NCI-H345 (cell line): ENCODE measurements around the gene WFDC1.
A peak's percentile ranks its signal among the peaks of the same experiment; 100 is the strongest.

Source experiments
- DNase-seq: peaks from one replicate; lab custom pipeline; 2025; lab: John Stamatoyannopoulos, UW

Gene WFDC1

DNA sequence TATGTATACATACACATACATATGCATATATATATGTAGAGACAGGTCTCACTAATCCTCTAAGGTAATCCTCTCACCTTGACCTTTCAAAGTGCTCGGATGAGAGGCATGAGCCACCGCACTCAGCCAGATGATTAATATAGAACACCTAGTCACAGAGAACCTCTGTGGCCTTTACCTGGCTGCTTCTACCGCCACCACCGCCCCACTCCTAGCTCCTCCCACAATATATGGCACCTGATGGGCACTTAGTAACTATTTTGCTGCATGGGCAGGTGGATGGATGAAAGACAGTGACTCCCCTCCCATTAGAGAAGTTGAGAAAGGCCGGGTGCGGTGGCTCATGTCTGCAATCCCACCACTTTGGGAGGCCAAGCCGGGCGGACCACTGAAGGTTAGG, 57.0 kb downstream of the WFDC1 start:
- DNase-seq, result no peak

DNA sequence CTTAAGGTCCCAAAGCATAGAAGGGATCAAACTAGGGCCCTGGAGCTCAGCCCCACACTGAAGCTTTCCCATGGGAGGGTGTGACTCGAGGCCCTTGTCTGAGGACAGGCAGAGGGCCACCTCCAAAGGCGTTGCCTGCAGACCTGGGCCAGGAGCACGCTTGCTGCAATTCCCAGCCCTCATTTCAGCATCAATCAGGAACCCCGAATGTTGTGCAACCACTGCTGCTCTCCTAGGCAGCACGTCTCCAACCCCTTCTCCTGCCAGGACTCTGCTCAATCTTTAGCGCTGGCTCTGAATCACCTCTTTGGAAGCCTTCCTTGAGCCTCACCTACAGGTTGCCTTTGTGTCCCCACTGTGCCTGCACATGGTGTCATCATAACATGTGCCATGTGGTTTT, 59.6 kb downstream of the WFDC1 start:
- DNase-seq, result no peak

DNA sequence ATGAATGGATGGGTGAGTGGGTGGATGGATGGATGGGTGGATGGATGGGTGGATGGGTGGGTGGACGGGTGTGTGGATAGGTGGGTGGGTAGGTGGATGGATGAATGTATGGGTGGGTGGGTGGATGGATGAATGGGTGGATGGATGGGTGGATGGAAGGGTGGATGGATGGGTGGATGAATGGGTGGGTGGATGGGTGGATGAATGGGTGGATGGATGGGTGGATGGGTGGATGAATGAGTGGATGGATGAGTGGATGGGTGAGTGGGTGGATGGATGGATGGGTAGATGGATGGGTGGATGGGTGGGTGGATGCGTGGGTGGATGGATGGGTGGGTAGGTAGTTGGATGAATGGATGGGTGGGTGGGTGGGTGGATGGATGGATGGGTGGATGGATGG, 60.5 kb downstream of the WFDC1 start:
- DNase-seq, result no peak

DNA sequence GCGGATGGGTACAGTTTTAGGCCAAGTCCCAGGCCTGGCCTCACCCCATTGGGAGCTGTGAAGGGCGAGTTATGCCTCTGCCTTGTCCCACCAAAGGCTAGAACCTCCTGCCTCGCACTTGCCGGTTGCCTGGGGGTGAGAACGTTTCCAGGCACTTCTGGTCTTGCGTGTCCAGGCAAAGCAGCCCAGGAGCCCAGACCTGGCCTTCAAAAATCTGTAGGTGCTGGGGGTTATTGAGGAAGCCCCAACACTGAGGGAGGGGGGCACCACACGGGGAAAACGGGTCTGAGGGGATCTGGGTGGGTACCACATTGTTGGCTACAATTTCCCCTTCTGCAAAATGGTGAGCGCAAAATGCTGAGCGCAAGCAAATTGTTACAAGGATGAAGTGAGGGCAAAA, 61.5 kb downstream of the WFDC1 start:
- DNase-seq, result no peak

DNA sequence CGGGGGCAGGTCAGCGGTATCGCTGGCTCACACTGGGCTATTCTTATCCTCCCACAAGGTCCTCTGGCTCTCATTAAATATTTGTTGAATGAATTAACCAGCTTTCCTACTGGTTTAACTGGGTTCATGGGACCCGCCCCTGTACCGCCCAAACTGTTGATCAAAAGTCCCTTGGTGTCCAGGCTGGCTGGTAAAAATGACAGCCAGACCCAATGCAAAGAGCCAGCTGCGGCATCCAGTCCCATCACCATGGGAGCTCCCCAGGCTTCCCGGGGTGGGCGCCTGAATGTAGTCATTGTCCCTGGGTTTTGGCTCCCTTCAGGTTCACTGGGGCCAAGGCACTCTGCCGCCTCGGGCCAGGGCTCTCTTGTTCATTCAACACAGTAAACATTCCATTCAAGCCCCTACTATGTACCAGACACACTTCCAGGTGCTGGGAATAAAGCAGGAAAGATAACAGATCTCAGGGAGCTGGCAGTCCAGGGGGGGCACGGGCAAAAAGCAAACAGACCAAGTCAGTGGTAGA, 62.0 kb downstream of the WFDC1 start:
- DNase-seq, result peak; percentile 42

DNA sequence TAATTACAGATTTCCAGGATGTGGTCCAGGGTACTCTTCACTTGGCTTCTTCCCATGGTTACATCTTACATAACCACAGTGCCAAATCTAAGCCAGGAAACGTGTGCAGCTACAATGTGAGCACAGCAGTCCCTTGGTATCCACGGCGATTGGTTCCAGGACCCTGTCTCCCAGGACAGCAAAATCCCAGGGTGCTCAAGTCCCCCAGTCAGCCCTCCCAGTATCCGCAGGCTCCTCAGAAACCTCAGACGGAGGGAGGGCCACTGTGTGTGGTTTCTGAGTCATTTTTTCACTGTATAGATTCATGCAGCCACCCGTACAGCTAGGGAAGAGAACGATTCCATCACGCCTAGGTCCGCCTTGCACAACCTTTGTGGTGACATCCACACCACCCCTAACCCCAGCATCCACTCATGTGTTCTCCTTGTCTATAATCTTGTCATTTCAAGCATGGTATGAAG, 62.5 kb downstream of the WFDC1 start:
- DNase-seq, result no peak

DNA sequence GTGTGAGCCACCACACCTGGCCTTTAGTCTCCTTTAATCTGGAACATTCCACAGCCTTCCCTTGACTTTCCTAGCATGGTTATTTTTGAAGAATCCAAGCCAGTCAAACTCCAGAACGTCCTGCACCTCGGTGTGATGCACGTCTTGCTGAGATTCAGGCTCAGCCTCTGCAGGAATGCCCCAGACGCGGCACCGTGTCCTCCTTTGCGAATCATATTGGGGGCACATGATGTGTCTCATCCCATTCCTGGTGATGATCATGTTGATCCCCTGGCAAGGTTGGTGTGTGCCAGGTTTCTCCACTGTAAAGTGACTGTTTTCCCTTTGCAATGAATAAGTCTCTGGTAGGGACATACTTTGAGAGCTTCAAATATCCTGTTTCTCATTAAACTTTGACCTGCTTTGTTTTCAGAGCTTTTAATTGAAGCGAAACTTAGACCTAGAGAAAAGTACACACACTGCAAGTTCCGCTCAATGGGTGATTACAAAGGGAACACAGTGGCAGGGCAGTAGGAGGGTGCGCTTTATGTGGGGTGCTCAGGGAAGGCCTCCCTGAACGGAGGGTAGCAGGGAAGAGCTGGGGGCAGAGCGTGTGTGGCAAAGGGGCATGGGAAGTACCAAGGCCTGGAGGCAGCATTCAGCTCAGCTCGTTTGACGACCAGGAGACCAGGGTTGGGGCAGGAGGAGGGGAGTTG, 64.1 kb downstream of the WFDC1 start:
- no peak for DNase-seq

DNA sequence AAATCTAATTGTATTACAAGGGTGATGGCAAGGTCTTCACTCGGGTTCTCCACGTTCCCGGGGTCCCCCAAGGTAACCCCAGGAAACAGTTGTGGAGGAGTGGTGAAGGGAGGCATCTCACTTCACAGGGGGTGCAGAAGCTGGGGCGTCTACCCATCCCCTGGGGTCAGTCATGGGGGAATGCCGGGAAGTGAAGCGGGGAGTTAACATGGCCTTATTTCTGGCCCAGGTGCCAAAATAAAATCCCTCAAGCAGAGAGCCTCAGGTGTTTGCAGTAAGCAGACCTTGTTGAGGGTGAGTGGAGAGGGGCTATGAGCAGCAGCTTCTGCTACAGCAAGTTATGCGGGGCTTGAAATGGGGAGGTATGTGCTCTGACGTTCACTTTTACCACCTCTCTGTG, 64.6 kb downstream of the WFDC1 start:
- no peak for DNase-seq

DNA sequence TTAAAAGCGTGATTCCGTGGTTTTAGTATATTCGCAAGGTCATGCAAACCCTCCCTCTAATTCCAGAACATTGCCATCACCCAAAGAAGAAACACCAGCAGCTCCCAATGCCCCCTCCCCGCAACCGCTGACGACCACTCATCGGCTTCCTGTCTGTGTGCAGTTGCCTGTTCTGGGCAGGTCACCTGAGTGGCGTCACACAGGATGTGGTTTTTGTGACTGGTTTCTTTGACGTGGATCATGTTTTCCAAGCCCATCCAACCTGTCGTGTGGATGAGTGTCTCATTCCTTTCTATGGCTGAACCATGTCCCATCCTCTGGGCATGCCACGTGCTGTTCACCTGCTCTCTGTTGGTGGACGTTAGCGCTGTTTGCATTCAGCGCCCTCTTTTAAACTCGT, 65.5 kb downstream of the WFDC1 start:
- no peak for DNase-seq

DNA sequence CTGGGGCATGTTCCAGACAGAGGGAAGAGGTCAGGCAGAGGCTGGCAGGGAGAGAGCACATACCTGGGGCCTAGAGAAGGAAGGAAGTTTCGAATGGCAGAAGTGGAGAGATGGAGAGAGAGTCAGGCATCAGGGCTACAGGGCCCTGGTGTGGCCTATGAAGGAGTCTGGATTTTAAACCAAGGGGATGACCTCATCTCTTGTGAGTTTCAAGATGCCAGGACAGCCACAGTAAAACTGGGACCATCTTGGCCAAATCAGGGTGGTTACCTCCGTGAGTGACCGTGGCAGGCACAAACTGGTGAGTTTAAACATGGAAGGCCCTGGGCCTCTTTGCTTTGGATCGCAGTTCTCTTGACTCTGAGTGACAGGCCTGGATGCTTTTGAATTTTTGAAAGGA, 66.1 kb downstream of the WFDC1 start:
- DNase-seq, result no peak

DNA sequence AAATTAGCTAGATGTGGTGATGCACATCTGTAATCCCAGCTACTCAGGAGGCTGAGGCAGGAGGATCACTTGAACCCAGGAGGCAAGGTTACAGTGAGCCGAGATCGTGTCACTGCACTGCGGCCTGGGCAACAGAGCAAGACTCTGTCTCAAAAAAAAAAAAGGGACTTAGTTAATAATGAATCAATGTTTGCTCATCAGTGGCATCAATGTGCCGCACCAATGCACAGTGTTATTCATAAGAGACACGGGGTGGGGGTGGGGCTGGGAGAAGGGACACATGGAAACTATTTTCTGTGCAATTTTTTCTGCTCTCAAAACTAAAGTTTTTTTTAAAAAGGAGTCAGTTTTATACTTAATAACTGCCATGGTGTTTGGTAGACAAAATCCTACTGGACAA, 66.9 kb downstream of the WFDC1 start:
- no peak for DNase-seq

DNA sequence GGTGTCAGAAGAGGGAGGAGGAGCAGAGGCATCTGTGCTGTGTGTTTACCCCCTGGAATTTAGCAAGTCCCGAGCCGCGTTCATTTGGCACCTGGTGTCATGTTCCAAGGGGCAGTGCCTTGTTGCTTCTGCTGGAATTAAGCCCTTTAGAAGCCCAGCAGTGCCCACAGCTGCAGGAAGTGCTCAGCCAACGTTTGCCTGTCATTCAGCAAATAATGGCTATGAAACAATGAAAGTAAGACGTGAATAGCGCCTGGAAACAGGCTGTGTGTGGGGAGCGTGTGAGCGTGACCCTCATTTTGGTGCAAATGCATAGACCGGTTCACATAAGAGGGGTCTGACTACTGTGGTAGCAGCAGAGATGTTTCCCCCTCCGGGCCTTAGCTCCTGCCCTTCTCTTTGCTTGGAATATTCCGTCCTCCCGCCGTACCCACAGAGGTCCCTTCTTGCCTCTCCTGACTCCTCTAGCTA, 67.8 kb downstream of the WFDC1 start:
- peak; percentile 43 for DNase-seq

DNA sequence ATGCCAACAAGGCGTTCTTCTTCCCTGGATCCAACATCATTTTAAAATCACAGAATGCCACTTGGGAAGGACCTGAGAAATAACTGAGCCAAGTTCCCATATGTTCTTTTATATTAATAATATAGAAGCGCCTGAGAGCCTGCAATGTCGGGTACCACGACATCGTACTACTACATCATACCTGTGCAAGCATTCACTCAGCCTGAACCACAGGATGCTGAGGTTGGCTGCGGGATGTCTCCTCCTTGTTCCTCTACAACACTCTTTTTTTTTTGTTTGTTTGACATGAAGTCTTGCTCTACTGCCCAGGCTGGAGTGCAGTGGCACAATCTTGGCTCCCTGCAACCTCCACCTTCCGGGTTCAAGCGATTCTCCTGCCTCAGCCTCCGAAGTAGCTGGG, 71.5 kb downstream of the WFDC1 start:
- no peak for DNase-seq

DNA sequence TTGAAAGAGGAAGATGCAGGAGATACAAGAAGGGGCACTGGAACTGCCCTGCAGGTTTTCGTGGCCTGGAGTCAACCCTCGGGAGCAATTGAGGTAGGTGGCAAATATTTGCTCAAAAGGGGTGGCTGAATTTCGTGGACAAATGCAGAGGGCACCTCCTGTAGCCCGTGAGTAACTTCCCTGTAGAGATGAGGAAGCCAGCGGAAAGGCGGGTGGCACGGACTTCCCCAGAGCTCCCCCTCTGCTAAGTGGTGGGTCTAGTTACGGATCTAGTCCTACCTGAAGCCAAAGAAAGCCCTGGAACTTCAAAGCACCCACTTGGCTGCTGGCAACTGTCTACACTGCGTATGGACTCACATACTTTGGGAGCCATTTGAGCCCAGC, 72.6 kb downstream of the WFDC1 start:
- DNase-seq, result no peak

DNA sequence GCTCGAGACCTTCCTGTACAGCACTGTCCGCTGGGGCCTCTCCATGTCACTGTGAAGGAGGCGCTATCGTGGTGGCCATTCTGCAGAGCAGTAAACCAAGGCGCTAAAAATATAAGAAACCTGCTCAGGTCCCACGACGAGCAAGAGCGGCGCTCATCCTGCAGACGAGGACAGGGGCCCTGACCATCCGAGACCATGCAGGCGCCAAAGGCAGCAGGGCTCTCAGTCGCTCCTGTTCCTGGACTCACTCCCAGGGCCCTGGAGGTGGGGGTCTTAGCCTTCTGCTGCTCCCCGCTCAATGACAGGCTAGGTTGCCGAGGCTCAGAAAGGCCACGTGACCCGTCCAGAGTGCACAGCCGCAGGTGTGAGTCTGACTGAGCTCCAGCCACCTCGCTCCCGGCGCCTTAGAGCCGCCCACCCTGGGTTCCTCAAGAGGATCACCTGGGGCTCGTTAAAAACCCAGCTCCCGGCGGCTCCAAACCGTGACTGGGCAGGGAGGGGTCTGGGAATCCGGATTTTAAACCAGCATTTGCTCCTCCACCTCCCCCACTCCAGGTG, 73.2 kb downstream of the WFDC1 start:
- DNase-seq, result peak; percentile 42

DNA sequence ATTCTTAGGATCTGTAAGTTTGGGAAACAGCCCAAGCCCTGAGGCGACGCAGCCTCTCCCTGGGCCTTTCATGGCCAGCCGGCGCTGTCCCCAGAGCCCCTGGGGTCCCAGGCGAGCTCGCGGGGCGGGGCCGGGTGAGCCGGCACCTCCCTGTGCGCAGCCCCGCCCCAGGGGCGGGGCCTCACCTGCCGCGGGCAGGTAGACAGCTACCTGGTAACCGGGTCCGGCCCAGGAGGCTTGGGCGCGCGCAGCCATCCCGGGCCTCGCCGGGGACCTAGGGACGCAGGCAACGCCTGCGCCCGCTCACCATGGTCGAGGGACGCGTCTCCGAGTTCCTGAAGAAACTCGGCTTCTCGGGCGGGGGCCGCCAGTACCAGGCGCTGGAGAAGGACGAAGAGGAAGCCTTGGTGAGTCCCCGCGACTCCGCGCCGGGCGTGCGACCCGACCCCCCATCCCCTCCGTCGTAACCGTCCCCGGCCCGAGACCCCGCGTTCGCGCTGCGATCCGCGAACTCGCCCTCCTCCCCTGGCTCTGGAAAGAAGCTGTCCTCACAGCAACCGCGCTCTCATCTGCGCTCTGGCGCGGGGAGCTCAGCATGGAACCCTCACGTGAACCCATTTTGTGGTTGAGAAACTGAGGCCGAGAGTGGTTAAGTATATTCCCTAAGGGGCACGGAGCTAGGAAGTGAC, 73.8 kb downstream of the WFDC1 start, which contains the start of gene ATP2C2:
Gene ATP2C2, plus strand, starts transcription at position 231 of the 689 bp plus-strand sequence. Its CDS starts 78 bp downstream, at position 309.
- DNase-seq, result peak; percentile 42

DNA sequence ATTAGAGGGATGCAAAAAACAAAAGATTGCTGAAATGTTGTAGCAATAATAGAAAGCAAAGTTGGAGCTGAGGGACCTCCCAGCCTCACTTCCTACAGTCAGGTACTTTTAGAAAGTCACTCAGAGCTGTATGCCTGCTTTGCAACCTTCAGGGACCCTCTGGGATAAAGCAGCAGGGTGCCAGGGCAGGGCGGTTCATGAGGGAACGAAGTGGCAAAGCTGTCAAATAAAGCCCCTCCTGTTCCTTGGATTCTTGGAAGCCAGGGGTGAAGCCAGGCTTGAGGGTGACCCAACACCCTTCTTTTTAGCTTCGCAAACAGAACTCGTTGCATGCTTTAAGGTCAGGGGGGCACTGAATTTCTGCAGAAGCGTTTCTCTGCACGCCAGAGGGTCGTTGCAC, 74.4 kb downstream of the WFDC1 start:
- DNase-seq, result no peak

DNA sequence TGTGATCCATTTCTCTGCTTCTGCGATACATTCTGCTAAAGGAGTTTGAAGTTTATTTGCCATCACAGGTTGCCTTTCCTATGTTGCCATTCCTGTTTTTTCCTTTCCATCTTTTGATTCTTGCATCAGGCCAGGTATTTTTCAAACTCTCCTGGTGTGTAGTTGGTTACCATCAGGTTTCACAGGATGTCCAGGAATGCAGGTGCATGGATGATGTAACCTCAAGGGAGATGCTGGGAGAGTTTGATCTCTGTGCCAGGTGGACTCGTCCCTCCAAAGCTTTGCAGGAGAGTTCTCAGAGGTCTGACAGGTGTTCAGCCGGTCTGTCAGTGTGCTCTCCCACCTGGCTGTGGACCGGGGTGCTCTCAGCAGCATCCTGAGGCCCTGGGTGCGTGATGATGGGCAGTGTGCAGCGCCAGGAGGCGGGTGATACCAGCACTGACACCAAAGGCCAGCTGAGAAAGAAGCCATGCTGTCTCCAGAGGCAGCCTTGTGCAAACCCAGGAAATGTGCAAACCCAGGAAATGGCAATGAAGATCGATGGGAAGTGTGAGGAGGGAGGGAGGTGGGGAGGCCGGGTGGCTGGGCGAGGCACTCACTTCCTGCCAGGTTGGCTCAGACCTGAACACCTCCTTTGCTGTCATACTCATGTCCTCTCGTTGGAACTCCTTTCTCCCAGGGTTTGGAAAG, 75.4 kb downstream of the WFDC1 start:
- DNase-seq, result no peak

DNA sequence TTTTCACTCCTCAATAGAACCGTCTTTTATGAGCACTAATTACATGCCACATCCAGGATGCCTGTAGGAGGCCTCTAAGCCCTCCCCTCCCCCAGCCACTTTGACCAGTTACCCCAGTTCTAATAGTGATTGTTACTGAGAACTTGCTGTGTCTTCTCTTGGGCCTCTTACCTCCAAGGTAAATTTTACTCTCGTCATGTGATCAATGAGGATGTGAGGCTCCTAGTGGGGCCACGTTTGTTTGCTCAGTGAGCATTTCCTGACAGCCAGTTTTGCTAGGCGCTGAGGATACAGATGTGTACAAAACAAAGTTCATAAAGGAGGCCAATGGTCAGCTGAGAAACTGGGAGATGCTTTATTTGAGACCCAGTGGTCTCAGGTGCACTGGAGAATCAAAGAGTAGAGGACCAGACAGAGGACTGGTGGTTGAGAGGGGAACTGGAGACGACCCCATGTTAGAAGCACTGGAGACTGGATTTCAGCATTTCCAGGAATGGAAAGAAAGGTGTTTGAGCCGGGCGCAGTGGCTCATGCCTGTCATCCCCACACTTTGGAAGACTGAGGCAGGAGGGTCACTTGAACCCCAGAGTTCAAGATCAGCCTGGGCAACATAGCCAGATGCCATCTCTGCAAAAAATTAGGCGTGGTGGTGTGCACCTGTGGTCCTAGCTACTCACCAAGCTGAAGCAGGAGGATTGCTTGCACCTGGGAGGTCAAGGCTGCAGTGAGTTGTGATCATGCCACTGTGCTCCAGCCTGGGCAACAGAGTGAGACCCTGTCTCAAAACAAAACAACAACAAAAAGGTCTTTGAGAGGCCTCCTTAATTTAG, 76.3 kb downstream of the WFDC1 start:
- no peak for DNase-seq

DNA sequence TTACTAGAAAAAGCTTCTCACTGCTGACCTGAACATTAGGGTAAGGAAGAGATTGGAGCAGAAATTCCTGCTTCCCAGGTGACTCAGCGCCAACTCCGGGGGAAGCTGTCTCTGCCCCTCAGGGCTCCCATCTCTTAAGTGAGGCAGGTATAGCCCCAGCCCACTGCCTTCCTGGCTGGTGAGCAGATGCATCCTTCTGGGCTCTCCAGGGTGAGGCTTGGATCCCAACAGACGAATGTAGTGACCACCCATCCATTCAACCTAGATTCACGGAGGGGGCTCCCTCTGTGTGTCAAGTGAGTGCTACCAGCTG, 76.8 kb downstream of the WFDC1 start:
- DNase-seq, result no peak

DNA sequence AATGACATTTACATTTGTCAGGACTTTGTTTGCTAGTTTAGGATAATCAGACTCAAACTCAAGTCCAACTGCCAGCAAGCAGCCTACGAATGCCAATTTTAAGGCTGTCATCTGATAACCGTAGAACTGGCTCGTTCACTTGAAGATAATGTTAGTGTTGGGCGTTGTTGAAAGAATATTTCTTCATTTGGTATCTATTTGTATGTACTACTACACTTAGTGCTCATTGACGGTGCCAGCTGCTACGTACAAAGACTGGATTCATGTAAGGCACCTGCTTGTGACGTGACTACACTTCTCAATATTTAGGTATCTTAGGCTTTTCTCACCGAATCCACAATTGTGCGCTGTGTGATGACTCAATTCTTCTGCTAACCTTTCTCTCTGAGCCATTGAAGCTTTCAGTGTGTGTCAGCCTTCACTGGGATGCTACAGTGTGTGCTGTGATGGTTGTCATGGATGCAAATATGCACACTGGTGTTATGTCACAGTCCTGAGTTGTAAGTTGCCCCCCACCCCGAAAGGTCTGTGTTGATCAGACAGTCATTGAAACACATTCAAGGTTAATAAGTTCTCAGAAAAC, 79.3 kb downstream of the WFDC1 start:
- no peak for DNase-seq
